Retinal pigment epithelial cell (primary cell): ENCODE data around the gene PRR20C.
"Not testable (repeated sequence)": the region's sequence is repeated elsewhere in the genome, so short reads cannot be mapped to it uniquely, and the experiment has no call there.

Experiments used
- DNase-seq: peaks from one replicate; pipeline ENCODE4 v3.0.0-alpha.2; 2010; ENCODE audit warnings: low read depth
- H3K4me3 ChIP-seq: 2 replicates; pipeline ENCODE4 v1.5.1; 2011; ENCODE audit warnings: mild to moderate bottlenecking, low read length, control low read depth, moderate library complexity
- CTCF ChIP-seq: conservative IDR thresholded peaks from 2 replicates; pipeline ENCODE4 v1.5.1; 2011; ENCODE audit warnings: low read depth, low read length, control low read depth, inconsistent platforms

Gene PRR20C

GRCh38 chr13:57166897-57167296, 13.0 kb downstream of the PRR20C start, which contains the start of gene PRR20E:
Gene PRR20E, plus strand, starts transcription at chr13:57167197. Its CDS starts 387 bp downstream, at chr13:57167584.
- not testable (repeated sequence) for H3K4me3 ChIP-seq, DNase-seq

GRCh38 chr13:57191667-57192066, 37.8 kb downstream of the PRR20C start:
- no peak for DNase-seq
- no peak for TF ChIP-seq CTCF

More at GRCh38 chr13:57191667-57192066, 37.8 kb downstream of the PRR20C start:
- H3K4me3 ChIP-seq, result no peak overlapping the region
